ENCODE results near the gene CSMD2.

DNA sequence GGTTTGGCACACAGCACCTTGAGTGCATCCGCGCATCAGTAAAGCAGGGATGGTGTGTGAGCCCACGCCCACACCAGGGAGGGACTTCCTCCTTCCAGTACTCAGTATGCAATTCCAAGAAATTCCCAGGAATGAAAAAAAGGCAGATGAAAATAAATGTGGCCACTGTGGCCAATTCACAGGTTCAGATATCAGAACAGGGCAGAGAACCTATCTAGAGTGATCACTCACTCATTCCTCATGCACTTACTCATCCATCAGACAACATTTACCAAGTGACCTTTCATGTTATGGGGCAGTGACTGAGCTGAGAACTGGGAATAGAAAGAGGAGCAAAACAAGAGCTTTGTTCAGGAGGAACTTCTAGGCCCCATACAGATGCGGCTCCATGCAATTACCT is 578.9 kb downstream of the CSMD2 start:
- no peak for TF ChIP-seq FOXM1 (IDR thresholded peaks at IDR 0.05; ENCODE audit: borderline replicate concordance, low read depth)
- TF ChIP-seq EP300 (IDR thresholded peaks at IDR 0.05; ENCODE audit: borderline replicate concordance): no peak
- TF ChIP-seq, protein P1, sequence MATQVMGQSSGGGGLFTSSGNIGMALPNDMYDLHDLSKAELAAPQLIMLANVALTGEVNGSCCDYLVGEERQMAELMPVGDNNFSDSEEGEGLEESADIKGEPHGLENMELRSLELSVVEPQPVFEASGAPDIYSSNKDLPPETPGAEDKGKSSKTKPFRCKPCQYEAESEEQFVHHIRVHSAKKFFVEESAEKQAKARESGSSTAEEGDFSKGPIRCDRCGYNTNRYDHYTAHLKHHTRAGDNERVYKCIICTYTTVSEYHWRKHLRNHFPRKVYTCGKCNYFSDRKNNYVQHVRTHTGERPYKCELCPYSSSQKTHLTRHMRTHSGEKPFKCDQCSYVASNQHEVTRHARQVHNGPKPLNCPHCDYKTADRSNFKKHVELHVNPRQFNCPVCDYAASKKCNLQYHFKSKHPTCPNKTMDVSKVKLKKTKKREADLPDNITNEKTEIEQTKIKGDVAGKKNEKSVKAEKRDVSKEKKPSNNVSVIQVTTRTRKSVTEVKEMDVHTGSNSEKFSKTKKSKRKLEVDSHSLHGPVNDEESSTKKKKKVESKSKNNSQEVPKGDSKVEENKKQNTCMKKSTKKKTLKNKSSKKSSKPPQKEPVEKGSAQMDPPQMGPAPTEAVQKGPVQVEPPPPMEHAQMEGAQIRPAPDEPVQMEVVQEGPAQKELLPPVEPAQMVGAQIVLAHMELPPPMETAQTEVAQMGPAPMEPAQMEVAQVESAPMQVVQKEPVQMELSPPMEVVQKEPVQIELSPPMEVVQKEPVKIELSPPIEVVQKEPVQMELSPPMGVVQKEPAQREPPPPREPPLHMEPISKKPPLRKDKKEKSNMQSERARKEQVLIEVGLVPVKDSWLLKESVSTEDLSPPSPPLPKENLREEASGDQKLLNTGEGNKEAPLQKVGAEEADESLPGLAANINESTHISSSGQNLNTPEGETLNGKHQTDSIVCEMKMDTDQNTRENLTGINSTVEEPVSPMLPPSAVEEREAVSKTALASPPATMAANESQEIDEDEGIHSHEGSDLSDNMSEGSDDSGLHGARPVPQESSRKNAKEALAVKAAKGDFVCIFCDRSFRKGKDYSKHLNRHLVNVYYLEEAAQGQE (IDR thresholded peaks at IDR 0.05; ENCODE audit: low read depth): no peak
- TF ChIP-seq YY1 (IDR thresholded peaks at IDR 0.05; ENCODE audit: low read depth): no peak
- TF ChIP-seq MAX (IDR thresholded peaks at IDR 0.05): no peak
- TF ChIP-seq TAF1 (IDR thresholded peaks at IDR 0.05; ENCODE audit: low read depth): no peak
- TF ChIP-seq USF1 (IDR thresholded peaks at IDR 0.05): no peak
